Measurements from ENCODE around the gene DYNLRB1.
A peak's percentile ranks its signal among the peaks of the same experiment; 100 is the strongest.

DYNLRB1 gene

DNA sequence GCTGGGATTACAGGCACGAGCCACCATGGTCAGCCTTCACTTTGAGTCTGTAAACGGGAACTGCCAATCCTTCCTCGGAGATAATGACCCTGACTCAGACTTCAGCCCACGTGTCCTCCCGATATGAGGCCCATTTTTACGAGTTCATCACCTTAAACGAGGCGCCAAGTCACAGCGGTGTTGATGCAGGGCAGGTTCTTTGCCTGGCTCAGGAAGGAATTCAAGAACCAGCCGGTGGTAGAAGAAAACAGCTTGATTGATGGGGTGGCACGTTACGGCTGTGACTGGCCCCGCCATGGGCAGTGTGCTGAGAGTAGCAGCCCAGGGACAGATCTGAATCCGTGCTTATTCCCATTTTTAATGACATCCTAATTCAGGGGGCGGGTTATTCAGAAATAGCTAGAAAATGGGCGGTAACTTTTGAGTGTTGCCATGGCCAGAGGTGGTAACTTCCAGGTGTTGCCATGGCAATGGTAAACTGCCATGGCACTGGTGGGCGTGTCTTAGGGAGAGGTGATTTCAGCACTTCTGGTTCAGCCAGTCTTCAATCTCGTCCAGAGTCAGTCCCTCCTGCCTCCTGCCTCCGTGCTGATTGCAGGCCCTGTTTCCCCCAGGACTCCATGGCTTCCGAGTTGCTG lies 33.2 kb downstream of the DYNLRB1 start:
- Histone ChIP-seq H3K4me1 (ENCODE audit: control insufficient read depth, insufficient read depth, low read length) (no peaks in the 10 kb centered on the region), H3K9ac (ENCODE audit: low read depth, low read length) (no peak overlapping the region), H3K36me3 (ENCODE audit: control insufficient read depth, insufficient read depth, low read length) (no peaks in the 10 kb centered on the region), H3K4me3 (ENCODE audit: low read depth, low read length) (no peak overlapping the region), H3K9me3 (ENCODE audit: control insufficient read depth, insufficient read depth, low read length) (no peaks in the 10 kb centered on the region), H3K27me3 (ENCODE audit: control insufficient read depth, insufficient read depth, low read length) (no peaks in the 10 kb centered on the region)

DNA sequence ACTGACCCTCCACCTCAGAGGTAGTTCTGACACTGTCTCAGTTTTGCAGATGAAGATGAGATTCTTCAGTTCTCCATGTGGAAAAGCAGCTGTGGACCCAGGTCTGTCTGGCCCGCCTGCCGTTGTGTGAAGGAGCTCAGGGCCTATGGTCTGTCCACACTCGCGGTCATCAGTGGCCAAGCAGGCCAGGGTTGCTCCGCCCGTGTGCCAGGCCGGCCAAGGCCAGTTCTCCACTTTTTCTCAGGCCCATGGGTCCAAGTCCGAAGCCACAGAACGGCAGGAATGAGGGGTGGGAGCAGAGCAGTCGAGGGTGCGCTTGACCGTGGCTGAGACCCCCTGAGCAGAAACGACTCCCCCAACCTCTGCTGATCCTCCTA lies 33.7 kb downstream of the DYNLRB1 start:
- H3K4me1 ChIP-seq (ENCODE audit: control insufficient read depth, insufficient read depth, low read length): no peaks in the 10 kb centered on the region
- no peaks in the 10 kb centered on the region for H3K9me3 ChIP-seq (ENCODE audit: control insufficient read depth, insufficient read depth, low read length)
- no peak overlapping the region for H3K4me3 ChIP-seq (ENCODE audit: low read depth, low read length)
- H3K27me3 ChIP-seq (ENCODE audit: control insufficient read depth, insufficient read depth, low read length): no peaks in the 10 kb centered on the region
- no peaks in the 10 kb centered on the region for H3K36me3 ChIP-seq (ENCODE audit: control insufficient read depth, insufficient read depth, low read length)
- no peak overlapping the region for H3K9ac ChIP-seq (ENCODE audit: low read depth, low read length)

DNA sequence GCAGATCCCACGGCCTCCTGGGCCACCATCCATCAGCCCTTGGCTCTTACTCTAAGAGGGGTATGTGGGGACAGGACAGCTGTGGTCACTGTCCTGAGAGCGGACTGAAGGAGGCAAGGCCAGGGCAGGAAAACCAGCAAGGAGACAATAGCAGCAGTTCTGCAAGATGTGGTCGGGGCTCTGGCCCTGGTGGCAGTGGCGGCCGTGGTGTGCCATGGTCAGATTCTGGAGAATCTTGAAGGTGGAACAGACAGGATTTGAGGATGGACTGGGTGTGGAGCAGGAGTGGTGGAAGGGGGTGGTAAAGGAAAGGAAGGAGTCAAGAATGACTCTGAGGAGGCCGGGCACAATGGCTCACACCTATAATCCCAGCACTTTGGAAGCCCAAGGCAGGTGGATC lies 36.3 kb downstream of the DYNLRB1 start:
- no peaks in the 10 kb centered on the region for H3K9me3 ChIP-seq (ENCODE audit: control insufficient read depth, insufficient read depth, low read length)
- no peak overlapping the region for H3K4me3 ChIP-seq (ENCODE audit: low read depth, low read length)
- no peaks in the 10 kb centered on the region for H3K4me1 ChIP-seq (ENCODE audit: control insufficient read depth, insufficient read depth, low read length)
- H3K27me3 ChIP-seq (ENCODE audit: control insufficient read depth, insufficient read depth, low read length): no peaks in the 10 kb centered on the region
- no peak overlapping the region for H3K9ac ChIP-seq (ENCODE audit: low read depth, low read length)
- no peaks in the 10 kb centered on the region for H3K36me3 ChIP-seq (ENCODE audit: control insufficient read depth, insufficient read depth, low read length)

DNA sequence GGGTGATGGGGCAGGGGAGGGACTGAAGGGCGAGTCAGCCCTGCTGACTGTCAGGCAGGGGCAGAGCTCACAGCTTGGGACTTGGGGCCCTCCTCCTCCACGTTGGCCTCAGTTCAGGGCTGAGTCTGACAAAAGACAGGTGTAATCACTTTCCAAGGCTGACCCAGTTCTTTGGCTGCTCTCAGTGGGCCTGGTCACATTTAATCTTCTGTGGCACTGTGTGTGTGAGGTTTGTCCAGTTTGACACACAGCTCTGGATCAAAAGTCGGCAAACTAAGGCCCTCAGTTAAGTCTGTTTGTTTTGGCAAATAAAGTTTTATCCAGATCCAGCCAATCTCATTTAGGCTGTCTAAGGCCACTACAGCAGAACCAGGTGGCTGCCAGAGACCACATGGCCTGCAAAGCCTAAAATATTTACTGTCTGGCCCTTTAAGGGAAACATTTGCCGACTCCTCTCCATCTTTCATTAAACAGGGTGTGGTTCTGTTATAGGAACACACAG lies 37.2 kb downstream of the DYNLRB1 start:
- no peak overlapping the region for H3K4me3 ChIP-seq (ENCODE audit: low read depth, low read length)
- H3K9ac ChIP-seq (ENCODE audit: low read depth, low read length): no peak overlapping the region
- no peaks in the 10 kb centered on the region for H3K4me1 ChIP-seq (ENCODE audit: control insufficient read depth, insufficient read depth, low read length)
- no peaks in the 10 kb centered on the region for H3K9me3 ChIP-seq (ENCODE audit: control insufficient read depth, insufficient read depth, low read length)
- H3K36me3 ChIP-seq (ENCODE audit: control insufficient read depth, insufficient read depth, low read length): no peaks in the 10 kb centered on the region
- no peaks in the 10 kb centered on the region for H3K27me3 ChIP-seq (ENCODE audit: control insufficient read depth, insufficient read depth, low read length)

DNA sequence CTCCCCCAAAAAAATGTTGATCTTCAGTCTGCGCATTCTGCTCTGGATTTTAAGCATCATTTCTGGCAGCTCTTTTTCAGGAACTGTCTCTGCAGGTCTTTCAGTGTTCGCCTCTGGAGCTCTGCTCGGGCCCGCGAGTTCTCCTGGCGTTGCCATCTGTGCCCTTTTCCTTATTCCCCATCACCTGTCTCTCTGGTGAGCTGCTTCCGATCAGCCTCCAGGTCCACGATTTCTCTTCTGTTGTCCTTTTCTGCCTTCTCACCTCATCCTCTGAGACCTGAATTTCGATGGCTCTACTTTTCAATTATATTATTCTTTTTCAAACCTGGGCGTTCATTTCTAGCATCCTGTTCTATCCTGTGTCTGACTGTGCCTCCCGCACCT lies 41.7 kb downstream of the DYNLRB1 start:
- Histone ChIP-seq H3K4me3 (ENCODE audit: low read depth, low read length) (peak overlapping the region; percentile 75), H3K4me1 (ENCODE audit: control insufficient read depth, insufficient read depth, low read length) (no peaks in the 10 kb centered on the region), H3K9ac (ENCODE audit: low read depth, low read length) (no peak overlapping the region), H3K9me3 (ENCODE audit: control insufficient read depth, insufficient read depth, low read length) (no peaks in the 10 kb centered on the region), H3K36me3 (ENCODE audit: control insufficient read depth, insufficient read depth, low read length) (no peaks in the 10 kb centered on the region), H3K27me3 (ENCODE audit: control insufficient read depth, insufficient read depth, low read length) (no peaks in the 10 kb centered on the region)

DNA sequence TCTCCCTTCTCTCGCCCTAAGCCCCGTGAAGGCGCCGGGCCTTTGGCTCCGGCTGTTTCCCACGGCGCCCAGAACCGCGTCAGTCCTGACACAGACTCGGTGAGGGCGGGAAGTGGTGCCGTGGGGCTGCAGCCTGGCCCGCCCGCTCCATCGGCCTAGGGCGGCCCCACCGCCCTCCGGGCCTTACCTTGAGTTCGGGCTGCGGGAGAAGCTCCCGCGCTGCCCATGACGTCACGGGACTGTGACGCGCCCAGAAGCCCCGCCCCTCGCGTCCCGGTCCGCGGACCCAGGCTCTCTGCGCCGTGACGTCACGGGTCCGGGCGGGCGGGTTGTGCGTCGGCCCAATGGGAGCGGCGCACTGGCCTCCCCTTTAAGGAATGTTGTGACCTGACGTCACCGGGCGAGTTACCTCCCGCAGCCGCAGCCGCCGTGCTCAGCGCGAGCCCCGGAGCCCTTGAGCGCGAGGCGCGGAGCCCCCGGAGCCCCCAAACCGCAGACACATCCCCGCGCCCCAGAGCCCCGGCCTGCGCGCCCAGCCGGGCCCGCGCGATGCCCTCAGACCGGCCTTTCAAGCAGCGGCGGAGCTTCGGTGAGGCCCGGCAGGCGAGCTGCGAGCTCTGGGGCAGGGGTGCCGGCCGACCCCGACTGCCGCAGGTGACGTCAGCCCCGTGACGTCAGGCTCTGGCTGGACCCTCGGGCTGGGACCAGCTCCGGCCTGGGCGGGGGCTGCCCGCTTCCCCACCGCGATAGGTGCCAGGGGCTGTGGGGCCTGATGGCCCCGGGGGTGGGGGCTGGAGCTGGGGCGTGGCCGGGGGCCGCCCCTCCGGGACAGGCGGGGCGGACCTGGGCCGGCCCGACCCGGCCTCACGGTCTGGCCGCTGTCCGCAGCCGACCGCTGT lies 42.3 kb downstream of the DYNLRB1 start, which contains the start of gene MAP1LC3A:
Gene MAP1LC3A, plus strand, starts transcription at position 399 of the 899 bp plus-strand sequence. Its CDS starts 151 bp downstream, at position 550.
- H3K4me1 ChIP-seq (ENCODE audit: control insufficient read depth, insufficient read depth, low read length): no peaks in the 10 kb centered on the region
- H3K27me3 ChIP-seq (ENCODE audit: control insufficient read depth, insufficient read depth, low read length): no peaks in the 10 kb centered on the region
- no peaks in the 10 kb centered on the region for H3K36me3 ChIP-seq (ENCODE audit: control insufficient read depth, insufficient read depth, low read length)
- H3K9me3 ChIP-seq (ENCODE audit: control insufficient read depth, insufficient read depth, low read length): no peaks in the 10 kb centered on the region
- H3K9ac ChIP-seq (ENCODE audit: low read depth, low read length): no peak within 1 kb of the TSS
- peak within 1 kb of the TSS; percentile 75 for H3K4me3 ChIP-seq (ENCODE audit: low read depth, low read length)

DNA sequence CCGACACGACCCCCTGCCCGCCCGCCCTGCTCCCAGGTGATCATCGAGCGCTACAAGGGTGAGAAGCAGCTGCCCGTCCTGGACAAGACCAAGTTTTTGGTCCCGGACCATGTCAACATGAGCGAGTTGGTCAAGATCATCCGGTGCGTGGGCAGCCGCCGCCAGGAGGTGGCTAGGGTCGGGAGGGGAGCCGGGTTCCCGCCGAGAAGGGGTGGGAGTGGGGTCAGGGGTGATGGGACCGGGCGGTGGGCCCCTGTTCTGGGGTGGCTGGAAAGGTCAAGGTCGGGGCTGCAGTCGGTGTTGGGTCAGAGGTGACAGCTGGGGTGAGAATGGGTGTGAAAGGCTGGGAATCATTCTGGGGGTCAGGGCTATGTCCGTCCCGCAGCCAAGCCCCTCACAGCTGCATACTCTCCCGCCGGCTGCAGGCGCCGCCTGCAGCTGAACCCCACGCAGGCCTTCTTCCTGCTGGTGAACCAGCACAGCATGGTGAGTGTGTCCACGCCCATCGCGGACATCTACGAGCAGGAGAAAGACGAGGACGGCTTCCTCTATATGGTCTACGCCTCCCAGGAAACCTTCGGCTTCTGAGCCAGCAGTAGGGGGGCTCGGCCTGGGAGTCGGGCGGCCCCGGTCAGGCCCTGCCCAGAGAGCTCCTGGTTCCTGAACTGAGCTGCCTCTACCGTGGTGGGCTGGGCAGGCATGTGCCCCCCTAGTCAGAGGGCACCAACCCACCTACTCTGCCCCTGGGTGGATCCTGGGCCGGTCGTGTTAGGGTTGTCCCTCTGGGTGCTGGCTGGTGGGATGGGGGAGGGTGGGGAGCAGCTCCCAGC lies 43.3 kb downstream of the DYNLRB1 start:
- no peak overlapping the region for H3K9ac ChIP-seq (ENCODE audit: low read depth, low read length)
- no peaks in the 10 kb centered on the region for H3K36me3 ChIP-seq (ENCODE audit: control insufficient read depth, insufficient read depth, low read length)
- no peaks in the 10 kb centered on the region for H3K4me1 ChIP-seq (ENCODE audit: control insufficient read depth, insufficient read depth, low read length)
- H3K9me3 ChIP-seq (ENCODE audit: control insufficient read depth, insufficient read depth, low read length): no peaks in the 10 kb centered on the region
- peak overlapping the region; percentile 75 for H3K4me3 ChIP-seq (ENCODE audit: low read depth, low read length)
- no peaks in the 10 kb centered on the region for H3K27me3 ChIP-seq (ENCODE audit: control insufficient read depth, insufficient read depth, low read length)

DNA sequence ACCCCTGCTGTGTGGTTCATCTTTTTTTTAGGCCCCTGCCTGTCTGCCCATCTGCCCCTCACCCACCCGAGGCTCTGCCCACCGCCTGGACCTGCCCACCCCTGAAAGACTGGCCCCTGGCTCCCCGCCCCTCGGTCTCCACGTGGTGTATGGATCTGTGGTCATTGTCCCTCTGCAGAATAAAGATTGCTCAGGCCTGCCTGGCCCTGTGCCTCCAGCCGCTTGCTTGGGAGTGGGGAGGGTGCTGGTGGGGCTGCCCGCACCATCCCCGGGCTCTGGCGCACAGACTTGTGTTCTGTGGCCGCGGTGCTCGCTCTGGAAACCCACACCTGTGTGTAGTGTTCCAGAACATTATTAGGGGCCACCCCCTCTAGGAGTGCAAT lies 43.9 kb downstream of the DYNLRB1 start:
- Histone ChIP-seq H3K4me1 (ENCODE audit: control insufficient read depth, insufficient read depth, low read length) (no peaks in the 10 kb centered on the region), H3K4me3 (ENCODE audit: low read depth, low read length) (no peak overlapping the region), H3K36me3 (ENCODE audit: control insufficient read depth, insufficient read depth, low read length) (no peaks in the 10 kb centered on the region), H3K27me3 (ENCODE audit: control insufficient read depth, insufficient read depth, low read length) (no peaks in the 10 kb centered on the region), H3K9me3 (ENCODE audit: control insufficient read depth, insufficient read depth, low read length) (no peaks in the 10 kb centered on the region), H3K9ac (ENCODE audit: low read depth, low read length) (no peak overlapping the region)

DNA sequence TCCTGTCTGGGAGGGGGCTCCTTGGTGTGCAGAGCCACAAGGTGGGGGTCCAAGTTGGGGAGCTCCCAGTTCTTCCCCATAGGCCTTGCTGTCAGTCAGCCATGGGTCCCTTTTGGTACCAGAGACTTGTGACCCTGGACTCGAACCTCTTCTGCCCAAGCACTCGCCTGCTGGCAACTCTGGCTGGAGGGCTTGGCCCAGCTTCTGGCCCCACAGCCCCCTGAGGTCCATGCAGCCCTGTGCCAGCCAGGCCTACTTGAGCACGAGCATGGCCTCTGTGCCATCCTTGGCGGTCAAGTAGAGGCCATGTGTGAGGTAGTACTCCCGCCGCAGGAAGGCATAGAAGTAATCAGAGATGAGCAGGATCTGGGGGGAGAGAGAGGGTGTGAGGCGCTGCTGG lies 44.4 kb downstream of the DYNLRB1 start:
- Histone ChIP-seq H3K4me1 (ENCODE audit: control insufficient read depth, insufficient read depth, low read length) (no peaks in the 10 kb centered on the region), H3K9ac (ENCODE audit: low read depth, low read length) (no peak overlapping the region), H3K27me3 (ENCODE audit: control insufficient read depth, insufficient read depth, low read length) (no peaks in the 10 kb centered on the region), H3K4me3 (ENCODE audit: low read depth, low read length) (no peak overlapping the region), H3K9me3 (ENCODE audit: control insufficient read depth, insufficient read depth, low read length) (no peaks in the 10 kb centered on the region), H3K36me3 (ENCODE audit: control insufficient read depth, insufficient read depth, low read length) (no peaks in the 10 kb centered on the region)

DNA sequence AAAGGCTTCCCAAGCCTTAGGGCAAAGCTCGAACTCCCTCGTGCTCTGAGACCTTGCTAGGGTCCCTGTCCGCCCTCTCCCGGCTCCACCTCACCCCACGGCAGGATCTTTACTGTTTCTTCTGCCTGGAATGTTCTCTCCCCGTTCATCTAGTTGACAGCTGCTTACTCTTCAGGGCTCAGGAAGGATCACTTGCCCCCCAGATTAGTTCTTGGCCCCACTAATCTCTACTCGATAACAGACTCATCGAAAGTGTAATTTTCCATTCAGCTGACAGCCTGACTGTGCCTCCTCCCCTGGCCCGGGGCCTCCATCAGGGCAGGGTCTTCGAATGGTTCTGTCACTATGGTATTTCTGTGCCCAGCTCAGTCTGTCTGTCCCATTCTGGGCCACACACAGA lies 45.4 kb downstream of the DYNLRB1 start:
- H3K9me3 ChIP-seq (ENCODE audit: control insufficient read depth, insufficient read depth, low read length): no peaks in the 10 kb centered on the region
- H3K4me3 ChIP-seq (ENCODE audit: low read depth, low read length): no peak overlapping the region
- H3K9ac ChIP-seq (ENCODE audit: low read depth, low read length): no peak overlapping the region
- no peaks in the 10 kb centered on the region for H3K36me3 ChIP-seq (ENCODE audit: control insufficient read depth, insufficient read depth, low read length)
- no peaks in the 10 kb centered on the region for H3K4me1 ChIP-seq (ENCODE audit: control insufficient read depth, insufficient read depth, low read length)
- no peaks in the 10 kb centered on the region for H3K27me3 ChIP-seq (ENCODE audit: control insufficient read depth, insufficient read depth, low read length)

DNA sequence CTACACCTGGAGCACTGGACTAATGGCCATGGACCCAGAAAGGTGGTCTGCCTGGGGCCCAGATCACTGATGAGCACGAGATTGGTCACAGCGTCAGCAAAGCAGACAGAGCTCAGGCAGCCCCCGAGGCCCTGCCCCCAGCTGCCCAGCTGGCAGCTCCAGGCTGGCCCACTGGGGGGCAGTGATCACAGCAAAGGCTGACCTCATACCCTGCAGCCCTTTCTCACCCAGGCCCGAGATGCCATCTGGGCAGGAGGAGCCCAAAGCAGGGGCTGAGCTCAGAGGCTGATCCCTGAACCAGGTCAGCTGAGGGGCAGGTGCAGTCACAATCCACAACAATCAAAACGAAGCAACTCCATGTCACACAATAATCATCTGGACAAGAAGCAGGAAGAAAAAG lies 46.4 kb downstream of the DYNLRB1 start:
- H3K4me3 ChIP-seq (ENCODE audit: low read depth, low read length): no peak overlapping the region
- no peak overlapping the region for H3K9ac ChIP-seq (ENCODE audit: low read depth, low read length)
- no peaks in the 10 kb centered on the region for H3K27me3 ChIP-seq (ENCODE audit: control insufficient read depth, insufficient read depth, low read length)
- H3K9me3 ChIP-seq (ENCODE audit: control insufficient read depth, insufficient read depth, low read length): no peaks in the 10 kb centered on the region
- no peaks in the 10 kb centered on the region for H3K4me1 ChIP-seq (ENCODE audit: control insufficient read depth, insufficient read depth, low read length)
- no peaks in the 10 kb centered on the region for H3K36me3 ChIP-seq (ENCODE audit: control insufficient read depth, insufficient read depth, low read length)
